GM19240 (cell line): ENCODE measurements around the gene TAF11.
"Not testable (repeated sequence)": the region's sequence is repeated elsewhere in the genome, so short reads cannot be mapped to it uniquely, and the experiment has no call there.

Experiments used
- DNase-seq: peaks from one replicate; pipeline ENCODE4 v3.0.0; 2011; ENCODE audit warnings: low spot score; ENCODE audit not compliant: insufficient read length

Gene TAF11, protein sequence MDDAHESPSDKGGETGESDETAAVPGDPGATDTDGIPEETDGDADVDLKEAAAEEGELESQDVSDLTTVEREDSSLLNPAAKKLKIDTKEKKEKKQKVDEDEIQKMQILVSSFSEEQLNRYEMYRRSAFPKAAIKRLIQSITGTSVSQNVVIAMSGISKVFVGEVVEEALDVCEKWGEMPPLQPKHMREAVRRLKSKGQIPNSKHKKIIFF

GRCh38 chr6:34887753-34888513 is at the start of gene TAF11:
TAF11 (minus strand) TSS chr6:34888042; CDS start chr6:34887957, 85 bp downstream.
- DNase-seq = peak; percentile 64

- DNase-seq = no peak
Observed at GRCh38 chr6:34934516-34934915, 46.7 kb upstream of the TAF11 start.

DNA sequence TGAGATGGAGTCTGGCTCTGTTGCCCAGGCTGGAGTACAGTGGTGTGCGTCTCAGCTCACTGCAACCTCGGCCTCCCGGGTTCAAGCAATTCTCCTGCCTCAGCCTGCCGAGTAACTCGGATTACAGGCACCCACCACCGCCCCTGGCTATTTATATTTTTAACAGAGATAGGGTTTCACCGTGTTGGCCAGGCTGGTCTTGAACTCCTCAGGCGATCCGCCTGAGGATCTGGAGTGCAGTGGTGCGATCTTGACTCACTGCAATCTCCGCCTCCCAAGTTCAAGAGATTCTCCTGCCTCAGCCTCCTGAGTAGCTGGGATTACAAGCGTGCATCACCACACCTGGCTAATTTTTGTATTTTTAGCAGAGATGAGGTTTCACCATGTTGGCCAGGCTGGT is 44.4 kb upstream of the TAF11 start:
- DNase-seq = not testable (repeated sequence)

DNA sequence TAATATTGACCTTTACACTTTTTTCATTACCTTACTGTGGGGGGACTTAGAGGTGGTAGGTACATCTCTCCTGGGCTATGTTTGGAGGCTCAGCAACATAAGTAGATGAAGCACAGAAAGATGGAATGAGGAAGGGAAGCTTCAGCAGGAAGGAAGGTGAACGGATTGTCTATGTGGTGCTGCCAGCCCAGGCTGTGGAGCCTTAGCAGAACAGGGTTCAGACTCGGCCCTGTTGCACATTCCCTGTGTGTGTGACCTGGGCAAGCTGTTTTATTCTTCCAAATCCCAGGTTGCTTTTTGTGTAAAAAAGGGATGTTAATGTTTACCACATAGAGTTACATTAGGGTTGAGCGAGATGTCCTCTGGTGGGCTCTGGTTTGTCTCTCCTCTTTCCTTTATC is 42.4 kb upstream of the TAF11 start:
- no peak for DNase-seq

DNA sequence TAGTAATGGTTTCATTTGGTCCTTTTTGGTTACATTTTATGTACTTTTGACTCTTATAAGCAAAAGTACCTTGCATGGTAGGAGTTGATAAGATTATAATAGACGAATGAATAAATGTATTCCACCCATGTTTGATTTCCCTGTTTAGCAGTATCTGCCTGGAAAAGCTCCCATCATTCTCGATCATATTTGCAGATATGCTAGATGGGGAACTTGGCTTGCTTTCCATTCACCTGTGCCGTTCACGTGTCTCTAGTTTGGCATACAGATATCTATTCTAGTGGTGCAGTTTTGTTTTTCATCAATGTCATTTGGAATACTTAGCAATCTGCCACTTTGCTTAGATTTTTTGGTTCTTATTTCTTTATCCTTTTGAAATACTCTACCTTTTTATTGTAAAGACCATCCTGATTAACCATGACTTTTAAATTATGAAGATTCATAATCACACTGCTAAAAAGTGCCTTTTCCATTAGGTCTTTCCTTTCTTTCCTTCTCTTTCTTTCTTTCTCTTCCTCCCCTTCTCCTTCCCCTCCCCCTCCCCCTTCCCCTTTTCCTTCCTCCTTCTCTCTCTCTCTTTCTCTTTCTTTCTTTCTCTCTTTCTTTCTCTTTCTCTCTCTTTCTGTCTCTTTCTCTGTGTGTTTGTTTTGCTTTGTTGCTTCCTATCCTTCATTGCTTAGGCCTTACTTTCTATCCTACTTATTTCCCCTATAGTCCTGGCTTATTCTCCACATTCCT is 41.6 kb upstream of the TAF11 start:
- no peak for DNase-seq

DNA sequence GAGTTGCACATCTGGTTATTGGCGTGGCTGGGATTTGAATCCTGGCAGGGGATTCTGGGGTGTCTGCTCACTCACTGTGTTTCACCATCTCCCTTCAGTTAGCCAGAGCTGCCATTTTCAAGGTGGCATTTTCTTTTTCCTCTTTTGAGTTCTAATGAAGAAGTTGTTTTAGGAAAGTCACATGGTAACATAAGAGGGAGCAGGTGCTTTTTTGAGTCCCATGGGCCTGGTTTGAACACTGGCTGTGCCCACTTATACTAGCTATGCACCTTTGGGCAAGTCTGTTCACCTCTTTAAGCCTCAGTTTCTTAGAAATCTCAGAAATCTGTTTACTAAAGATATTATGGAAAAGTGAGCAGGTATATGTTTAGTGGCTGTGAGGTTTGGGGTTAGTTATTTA is 40.9 kb upstream of the TAF11 start:
- DNase-seq = no peak

- DNase-seq = no peak
Observed at GRCh38 chr6:34928220-34928619, 40.4 kb upstream of the TAF11 start.

GRCh38 chr6:34926655-34927054 is 38.8 kb upstream of the TAF11 start:
- DNase-seq = no peak

- DNase-seq = no peak
Observed at GRCh38 chr6:34924831-34925625, 37.2 kb upstream of the TAF11 start.

GRCh38 chr6:34922177-34922663 is 34.4 kb upstream of the TAF11 start:
- DNase-seq = no peak

GRCh38 chr6:34920097-34920496 is 32.3 kb upstream of the TAF11 start:
- no peak for DNase-seq

DNA sequence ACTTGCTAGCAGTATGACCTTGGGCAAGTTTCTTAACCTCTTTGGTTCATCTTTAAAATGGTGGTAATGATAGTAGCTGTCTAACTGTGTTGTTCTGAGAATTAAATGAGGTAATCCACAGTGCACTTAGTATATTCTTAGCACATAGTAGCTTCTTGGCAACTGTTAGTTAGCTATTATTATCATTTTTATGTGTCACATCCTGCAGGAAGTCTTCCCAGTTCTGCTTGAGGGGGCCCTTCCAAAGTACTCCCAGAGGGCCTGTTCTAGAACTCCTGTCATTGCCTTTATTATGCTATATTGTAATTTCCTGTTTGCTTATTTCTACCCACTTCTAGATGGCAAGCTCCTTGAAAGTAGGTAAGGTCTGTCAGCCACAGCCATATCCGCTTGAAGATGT is 31.8 kb upstream of the TAF11 start:
- no peak for DNase-seq

DNA sequence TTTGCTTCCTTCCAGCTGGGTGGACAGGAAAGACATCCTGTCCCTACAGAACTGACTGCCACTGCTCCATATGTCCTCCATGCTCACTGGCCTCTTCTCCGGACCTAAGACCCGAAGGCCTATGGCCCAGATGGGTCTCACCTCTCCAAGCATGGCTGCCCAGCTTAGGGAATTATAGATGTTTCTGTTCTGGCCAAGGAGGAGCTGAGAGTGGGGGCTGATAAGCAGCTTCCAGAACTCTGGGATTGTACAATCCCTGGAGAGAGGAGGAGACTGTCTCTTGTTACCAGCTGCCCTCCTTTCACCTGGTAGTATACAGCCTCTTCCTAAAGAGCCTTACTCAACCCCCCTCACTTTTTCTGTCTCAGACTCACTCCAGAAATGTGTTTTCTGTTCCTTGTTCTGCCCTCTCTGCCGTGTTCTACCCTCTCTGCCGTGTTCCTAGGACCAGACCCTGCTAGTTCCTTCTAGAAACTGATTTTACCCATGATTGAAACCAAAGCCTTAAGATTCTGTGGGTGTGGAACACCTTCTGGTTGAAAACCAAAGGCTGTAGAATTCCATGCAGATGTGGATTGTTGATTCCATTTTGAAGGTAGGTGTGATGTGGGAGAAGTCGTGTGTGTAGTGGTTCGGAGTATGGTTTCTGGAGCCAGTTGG is 29.9 kb upstream of the TAF11 start:
- no peak for DNase-seq

GRCh38 chr6:34916348-34916967 is 28.6 kb upstream of the TAF11 start:
- no peak for DNase-seq

DNA sequence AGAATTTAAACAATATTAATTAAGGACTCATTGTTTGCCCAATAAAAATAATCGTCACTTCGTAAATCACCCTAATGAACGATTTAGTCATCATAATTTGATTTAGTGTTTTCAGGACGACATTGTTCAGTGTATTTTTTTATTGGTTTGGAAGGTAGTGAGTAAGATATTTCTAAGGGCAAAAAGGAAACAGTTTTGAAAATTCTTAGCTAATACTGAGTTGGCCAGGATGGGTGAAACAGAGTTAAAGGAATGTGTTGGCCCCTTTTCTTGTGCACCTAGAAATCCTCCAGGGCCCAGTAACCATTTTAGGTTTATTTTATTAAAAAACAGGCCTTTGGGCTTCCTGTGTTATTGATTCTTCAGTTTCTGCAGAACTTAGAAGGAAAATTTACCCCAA is 26.5 kb upstream of the TAF11 start:
- DNase-seq = no peak

DNA sequence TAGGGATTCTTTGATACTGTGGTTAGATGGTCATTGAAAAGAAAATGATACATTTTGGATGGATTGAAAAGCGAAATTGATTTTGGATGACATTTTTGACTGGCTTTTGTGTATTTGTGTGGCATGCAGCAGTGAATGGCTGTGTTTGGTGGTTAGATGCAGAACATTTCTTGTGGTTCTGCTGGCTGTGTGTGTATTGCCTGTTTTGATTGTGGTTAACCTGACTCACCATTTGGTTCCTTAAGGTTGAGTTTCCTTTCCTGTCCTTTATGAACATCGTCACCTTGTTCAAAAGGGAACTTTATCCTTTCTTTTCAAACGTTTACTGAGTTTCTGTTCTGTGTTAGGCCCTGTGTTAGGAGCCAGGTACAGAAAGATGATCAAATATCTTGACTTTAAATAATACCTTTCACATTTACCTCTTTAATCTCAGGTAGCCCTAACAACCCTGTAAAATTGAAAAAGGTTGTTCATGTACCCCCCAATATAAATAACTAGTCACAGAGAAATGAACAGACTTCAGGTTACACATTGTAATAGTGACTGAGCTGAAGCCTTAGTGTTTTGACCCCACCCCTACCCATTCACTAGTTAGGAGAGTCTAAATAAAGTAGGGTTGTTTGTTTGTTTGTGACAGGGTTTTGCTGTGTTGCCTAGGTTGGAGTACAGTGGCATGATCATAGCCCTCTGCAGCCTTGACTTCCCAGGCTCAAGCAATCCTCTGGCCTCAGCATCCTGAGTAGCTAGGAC is 25.0 kb upstream of the TAF11 start:
- DNase-seq = peak; percentile 48

- DNase-seq = no peak
Observed at GRCh38 chr6:34911822-34912221, 24.0 kb upstream of the TAF11 start.

DNA sequence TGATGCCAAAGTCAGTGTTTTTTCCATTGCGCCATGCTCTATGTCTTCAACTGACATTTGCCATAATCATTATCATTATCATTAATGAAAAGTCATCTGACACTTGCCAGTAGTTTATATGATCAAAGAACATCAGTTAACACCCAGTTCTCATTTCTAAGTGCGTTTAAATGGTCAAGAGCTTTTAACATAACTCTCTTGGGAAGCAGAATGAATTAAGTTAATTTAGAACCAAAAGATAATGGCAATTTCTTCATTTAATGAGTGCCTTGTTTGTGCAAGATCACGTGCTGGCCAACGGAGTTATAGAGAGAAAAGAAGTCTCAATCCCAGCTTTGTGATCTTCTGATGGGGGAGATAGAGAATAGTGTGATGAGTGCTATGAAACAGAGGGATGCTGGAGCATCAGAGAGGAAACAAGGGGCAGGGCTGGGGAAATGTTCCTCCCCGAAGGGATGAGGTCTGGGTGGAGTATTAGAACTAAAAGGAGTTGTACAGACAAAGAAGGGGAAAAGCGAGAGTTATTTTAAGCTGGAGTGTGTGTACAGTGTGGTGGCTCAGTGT is 21.6 kb upstream of the TAF11 start:
- no peak for DNase-seq

DNA sequence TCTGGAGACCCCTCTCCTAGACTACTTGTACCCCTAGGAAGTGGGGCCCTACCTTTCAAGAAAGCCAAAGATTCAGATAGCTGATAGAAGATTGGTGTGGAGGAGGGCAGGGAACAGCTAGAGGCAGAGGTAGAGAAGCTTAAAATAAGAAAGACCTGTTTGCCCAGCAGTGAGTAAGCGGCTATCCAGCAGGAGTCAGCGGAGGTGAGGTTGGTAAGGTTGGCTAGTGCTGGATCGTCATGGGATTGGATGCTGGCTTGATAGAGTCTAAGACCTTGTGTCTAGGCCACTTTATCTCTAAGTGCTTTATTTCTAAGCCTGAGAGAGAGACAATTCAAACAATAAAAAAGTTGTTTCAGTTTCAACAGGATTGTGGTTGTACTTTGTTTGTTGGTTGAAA is 20.4 kb upstream of the TAF11 start:
- no peak for DNase-seq
